HG03175 (cell line): ENCODE results near the gene TSEN2.
A peak's percentile ranks its signal among the peaks of the same experiment; 100 is the strongest.
"Not testable (repeated sequence)": the region's sequence is repeated elsewhere in the genome, so short reads cannot be mapped to it uniquely, and the experiment has no call there.

Experiments used
- ATAC-seq: cut with Tn5 transposase; IDR thresholded peaks from one replicate; pipeline ENCODE4 v1.9.1; 2021; ENCODE audit warnings: mild to moderate bottlenecking, moderate library complexity; ENCODE audit not compliant: unreplicated experiment

TSEN2 gene

GRCh38 chr3:12484198-12484982 lies at the start of gene TSEN2:
TSS of gene TSEN2 (plus strand) at chr3:12484480. CDS start at chr3:12489801, 5,321 bp downstream.
- peak; percentile 91 for ATAC-seq

GRCh38 chr3:12436514-12437220 lies 47.6 kb upstream of the TSEN2 start:
- no peak for ATAC-seq

DNA sequence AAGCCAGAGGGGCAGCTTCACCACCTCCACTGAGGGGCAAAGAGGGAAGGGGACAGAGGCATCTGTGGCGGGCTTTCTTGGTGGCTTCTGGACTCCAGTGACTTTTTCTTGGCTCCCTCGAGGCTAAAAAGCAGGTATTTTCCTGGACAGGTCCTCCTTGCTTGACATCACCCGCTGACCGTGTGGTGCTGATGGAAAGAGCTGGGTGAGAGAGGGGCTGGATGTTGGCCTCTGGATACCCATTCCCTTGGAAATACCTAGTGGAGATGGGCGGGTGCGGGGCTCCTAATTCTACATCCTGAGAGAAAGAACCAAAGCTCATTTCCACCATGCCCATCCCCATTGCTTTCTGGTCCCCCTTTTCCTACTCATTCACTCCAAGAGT lies 47.1 kb upstream of the TSEN2 start:
- no peak for ATAC-seq

DNA sequence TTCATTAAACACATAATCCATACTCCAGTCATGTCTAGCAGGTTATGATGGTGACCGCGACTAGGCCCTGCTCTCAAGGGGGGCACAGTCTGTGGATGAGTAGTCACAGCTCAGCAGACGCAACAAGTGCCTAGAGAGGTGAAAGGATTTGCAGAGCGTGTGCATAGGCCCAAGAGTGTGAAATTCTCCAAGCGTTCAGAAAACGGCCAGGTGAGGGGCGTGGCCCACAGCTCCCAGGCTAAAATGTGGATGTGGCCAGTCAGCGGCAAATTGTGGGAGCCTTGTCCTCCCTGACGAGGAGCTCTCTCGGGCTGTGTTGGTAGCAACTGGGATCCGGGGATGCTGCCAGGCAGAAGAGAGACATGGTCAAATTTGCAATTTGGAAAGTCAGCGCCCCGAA lies 46.4 kb upstream of the TSEN2 start:
- no peak for ATAC-seq

- no peak for ATAC-seq
Observed at GRCh38 chr3:12438318-12438717, 46.0 kb upstream of the TSEN2 start.

- no peak for ATAC-seq
Observed at GRCh38 chr3:12439161-12439940, 44.9 kb upstream of the TSEN2 start.

GRCh38 chr3:12440927-12441714 lies 43.2 kb upstream of the TSEN2 start:
- ATAC-seq: no peak

- no peak for ATAC-seq
Observed at GRCh38 chr3:12442654-12443501, 41.4 kb upstream of the TSEN2 start.

DNA sequence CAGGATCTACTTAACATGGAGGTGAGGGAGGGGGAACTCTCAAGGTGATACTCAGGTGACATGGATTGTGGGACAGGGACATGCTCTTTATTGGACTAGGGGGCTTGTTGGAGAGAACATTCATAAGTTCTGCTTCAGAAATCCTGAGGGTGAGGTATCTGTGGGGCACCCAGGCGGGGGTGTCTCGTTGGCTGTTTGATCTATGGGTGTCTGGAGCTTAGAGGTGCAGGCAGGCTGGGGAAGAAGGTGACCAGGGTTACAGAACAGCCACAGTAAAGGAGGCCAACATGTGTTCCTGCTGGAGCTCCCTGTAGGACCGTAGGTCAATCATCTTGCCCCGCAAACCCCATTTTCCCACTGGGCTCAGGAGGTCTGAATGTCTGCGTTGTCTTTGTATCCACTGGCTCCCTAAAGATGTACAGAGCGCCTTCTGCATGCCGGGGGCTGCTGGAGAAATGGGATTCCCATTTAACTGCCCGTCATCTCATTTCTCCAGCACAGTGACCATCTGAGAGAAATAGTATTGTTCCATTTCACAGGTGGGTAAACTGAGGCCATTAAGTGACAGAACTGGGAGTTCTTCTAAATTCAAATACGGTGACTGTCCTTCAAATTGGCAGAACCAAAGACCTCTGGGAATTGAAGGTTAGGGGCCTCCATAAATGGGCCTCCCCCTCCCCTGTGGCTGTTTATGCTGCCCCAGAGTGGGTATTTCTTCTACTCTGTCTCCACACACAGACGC lies 40.3 kb upstream of the TSEN2 start:
- no peak for ATAC-seq

DNA sequence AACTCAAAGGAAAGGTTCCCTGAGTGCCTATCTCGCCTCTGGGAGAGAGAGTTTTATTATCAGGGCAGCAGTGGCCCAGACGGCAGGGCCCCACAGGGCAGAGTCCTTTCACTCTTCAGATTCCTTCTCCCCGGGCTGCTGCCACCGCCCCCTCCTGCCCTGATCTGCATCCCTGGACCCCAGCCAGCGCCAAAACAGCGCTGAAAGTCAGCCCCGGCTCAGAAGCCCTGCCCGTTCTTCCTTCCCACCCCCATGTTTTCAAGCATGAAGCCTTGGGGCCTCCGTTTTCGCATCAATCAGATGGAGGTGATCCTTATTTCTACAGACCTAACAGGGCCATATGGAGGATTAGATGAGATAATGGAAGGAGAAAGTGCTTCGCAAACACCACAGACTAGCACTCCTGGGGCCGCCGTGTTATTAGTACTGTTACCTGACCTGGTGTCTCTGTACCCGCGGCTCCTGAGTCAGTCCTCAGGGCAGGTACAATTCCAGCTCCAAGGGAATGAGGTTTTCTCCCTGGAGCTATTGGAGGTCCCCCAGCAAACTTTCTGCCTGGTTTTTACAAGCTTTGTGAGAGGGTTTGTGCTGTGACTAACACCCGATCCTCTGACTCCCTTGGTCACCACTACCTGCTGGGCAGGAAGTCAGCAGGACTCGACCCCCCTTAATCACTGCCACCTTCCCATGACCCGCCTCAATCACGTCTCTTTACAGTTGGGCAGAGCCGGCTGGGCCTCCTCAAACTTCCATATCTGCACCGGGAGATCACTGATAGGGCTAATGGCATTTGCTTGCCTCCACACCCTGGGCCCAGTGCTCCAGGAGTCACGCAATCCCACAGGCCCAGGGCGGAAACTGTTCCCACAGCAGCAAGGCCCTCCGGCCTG lies 39.5 kb upstream of the TSEN2 start:
- no peak for ATAC-seq

- ATAC-seq: no peak
Observed at GRCh38 chr3:12445523-12446240, 38.6 kb upstream of the TSEN2 start.

DNA sequence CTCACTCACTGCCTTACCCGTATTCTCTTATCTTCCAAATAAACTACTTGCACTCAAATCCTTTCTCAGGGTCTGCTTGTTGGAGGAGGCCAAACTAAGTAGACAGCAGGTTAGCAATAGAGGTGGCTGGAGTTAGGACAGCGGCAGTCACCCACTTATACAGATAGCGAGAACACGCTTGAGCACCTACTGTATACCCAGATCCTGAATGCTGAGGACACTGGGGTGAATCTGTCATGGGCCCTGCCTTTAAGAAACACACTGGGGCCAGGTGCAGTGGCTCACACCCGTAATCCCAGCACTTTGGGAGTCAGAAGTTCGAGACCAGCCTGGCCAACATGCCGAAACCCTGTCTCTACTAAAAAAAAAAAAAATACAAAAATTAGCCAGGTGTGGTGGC lies 38.0 kb upstream of the TSEN2 start:
- ATAC-seq: no peak

DNA sequence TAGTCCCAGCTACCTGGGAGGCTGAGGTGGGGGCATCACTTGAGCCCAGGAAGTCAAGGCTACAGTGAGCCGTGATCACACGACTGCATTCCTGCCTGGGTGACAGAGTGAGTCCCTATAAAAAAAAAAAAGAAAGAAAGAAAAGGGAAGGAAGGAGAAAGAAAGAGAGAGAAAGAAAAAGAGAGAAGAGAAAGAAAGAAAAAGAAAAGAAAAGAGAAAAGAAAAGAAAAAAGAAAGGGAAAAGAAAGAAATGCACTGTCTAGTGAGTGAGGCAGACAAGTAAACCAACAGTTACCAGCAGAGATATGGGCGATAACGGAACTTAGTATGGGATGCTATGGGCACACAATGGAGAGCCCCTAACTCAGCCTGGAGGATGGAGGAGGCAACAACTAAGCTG lies 37.2 kb upstream of the TSEN2 start:
- no peak for ATAC-seq

- ATAC-seq: not testable (repeated sequence)
Observed at GRCh38 chr3:12448404-12449202, 35.7 kb upstream of the TSEN2 start.

- ATAC-seq: no peak
Observed at GRCh38 chr3:12449889-12450682, 34.2 kb upstream of the TSEN2 start.

GRCh38 chr3:12451481-12451880 lies 32.8 kb upstream of the TSEN2 start:
- ATAC-seq: no peak
